HG02759 (cell line): Measurements from ENCODE around the gene UBN1.

Experiments
- ATAC-seq: cut with Tn5 transposase; IDR thresholded peaks from one replicate; pipeline ENCODE4 v1.9.1; 2021; ENCODE audit warnings: mild to moderate bottlenecking, moderate library complexity; ENCODE audit not compliant: unreplicated experiment

Gene UBN1

GRCh38 chr16:4814046-4814445, 33.2 kb upstream of the UBN1 start:
- ATAC-seq, result no peak

- no peak for ATAC-seq
These were observed 32.6 kb upstream of the UBN1 start for GRCh38 chr16:4814542-4815173.

- ATAC-seq, result no peak
These were observed 26.6 kb upstream of the UBN1 start for GRCh38 chr16:4820652-4821051.

- no peak for ATAC-seq
These were observed 22.1 kb upstream of the UBN1 start for GRCh38 chr16:4825196-4825595.

GRCh38 chr16:4826526-4826925, 20.8 kb upstream of the UBN1 start:
- ATAC-seq, result no peak

GRCh38 chr16:4826980-4827379, 20.3 kb upstream of the UBN1 start:
- no peak for ATAC-seq

- ATAC-seq, result no peak
These were observed 18.5 kb upstream of the UBN1 start for GRCh38 chr16:4828567-4829321.

- no peak for ATAC-seq
These were observed 16.9 kb upstream of the UBN1 start for GRCh38 chr16:4830408-4830807.

GRCh38 chr16:4831616-4832015, 15.7 kb upstream of the UBN1 start:
- no peak for ATAC-seq

GRCh38 chr16:4832698-4833343, 14.5 kb upstream of the UBN1 start:
- ATAC-seq, result no peak

- no peak for ATAC-seq
These were observed 13.7 kb upstream of the UBN1 start for GRCh38 chr16:4833584-4833983.

- no peak for ATAC-seq
These were observed 10.6 kb upstream of the UBN1 start for GRCh38 chr16:4836727-4837126.

GRCh38 chr16:4837733-4838501, 9.4 kb upstream of the UBN1 start:
- no peak for ATAC-seq

GRCh38 chr16:4839942-4840341, 7.3 kb upstream of the UBN1 start:
- ATAC-seq, result no peak

- no peak for ATAC-seq
These were observed 6.3 kb upstream of the UBN1 start for GRCh38 chr16:4840984-4841383.

GRCh38 chr16:4846503-4846900, 779 bp upstream of the UBN1 start:
- peak; percentile 19 for ATAC-seq

- ATAC-seq, result peak; percentile 26
These were observed 700 bp downstream of the UBN1 start for GRCh38 chr16:4847774-4848587.

GRCh38 chr16:4850211-4850610, 2.9 kb downstream of the UBN1 start:
- ATAC-seq, result no peak

- ATAC-seq, result no peak
These were observed 5.1 kb downstream of the UBN1 start for GRCh38 chr16:4852221-4852872.

GRCh38 chr16:4855371-4855770, 8.1 kb downstream of the UBN1 start:
- no peak for ATAC-seq
